GM21367 (cell line): ENCODE measurements around the gene SPHK2.

Experiments
- ATAC-seq: cut with Tn5 transposase; IDR thresholded peaks from one replicate; pipeline ENCODE4 v1.9.1; 2021; ENCODE audit not compliant: unreplicated experiment

SPHK2 gene

DNA sequence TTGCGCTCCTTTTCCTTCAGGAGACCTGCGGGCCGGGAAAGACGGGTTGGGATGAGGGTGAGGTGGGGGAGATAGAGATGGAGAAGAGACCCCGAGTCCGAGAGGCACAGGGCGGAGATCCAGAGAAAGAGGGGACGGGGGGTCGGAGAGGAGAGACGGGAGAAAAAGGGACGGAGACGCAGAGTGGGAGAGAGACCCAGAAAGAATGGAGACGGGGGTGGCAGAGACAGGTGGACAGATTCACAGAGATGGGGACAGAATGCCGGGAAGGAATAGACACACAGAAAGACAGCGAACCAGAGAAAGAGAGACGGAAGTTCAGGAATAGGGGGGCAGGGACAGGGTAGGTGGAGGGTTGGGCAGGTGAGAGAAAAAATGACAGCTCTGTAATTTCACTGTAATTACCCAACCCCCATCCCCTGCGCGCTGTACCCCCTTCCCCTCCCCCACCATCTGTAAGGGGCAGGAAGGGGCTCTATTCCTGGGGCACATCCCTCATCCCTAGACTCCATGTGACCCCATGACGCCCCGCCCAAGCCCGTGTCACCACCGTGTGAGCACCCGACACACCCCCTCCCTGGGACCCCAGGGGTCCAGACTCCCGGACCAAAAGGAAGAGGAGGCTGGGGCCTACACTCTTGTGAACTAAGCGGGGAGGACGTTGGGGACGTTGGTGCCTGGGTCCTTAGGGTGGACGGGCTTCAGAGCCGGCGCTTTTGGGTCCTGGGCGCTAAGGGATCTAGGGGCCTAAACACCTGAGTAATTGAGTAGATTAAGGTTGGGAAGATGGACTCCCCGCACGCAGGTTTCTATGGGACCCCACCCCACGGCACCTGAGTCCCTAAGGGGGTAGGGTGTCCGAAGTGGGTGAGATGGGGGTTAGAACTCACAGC, 16.9 kb downstream of the SPHK2 start:
- ATAC-seq = no peak

DNA sequence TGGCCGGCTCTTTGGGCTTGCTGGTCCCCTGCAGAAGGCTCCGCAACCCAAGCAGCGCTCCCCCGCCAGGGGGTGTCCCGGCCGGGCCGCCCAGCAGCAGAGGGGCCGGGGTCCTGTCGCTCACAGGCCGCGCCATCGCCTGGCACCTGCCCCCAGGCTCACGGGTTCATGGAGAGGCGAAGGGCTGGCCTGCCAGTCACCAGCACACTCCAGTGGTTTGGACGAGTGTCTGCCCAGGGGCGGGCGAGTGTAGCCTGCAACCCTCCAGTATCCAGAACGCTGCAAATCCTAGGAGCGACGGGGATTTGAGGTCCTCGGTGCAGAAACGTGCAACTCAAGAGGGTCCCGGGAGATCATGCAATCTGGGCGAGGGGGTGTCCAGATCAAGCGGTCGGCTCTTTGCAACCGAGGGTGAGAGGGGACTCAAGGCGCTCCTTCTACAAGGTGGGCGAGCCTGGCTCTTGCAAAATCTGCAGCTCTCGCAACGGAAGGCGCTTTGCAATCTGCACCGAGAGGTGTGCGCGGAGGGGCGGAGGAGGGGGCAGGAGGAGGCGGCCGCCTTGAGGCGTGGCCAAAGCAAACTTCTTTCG, 17.6 kb downstream of the SPHK2 start, which contains the start of gene DBP:
Gene DBP (minus strand): TSS at position 521 of the 590 bp plus-strand sequence. CDS start 385 bp downstream, at position 136.
- ATAC-seq = no peak

DNA sequence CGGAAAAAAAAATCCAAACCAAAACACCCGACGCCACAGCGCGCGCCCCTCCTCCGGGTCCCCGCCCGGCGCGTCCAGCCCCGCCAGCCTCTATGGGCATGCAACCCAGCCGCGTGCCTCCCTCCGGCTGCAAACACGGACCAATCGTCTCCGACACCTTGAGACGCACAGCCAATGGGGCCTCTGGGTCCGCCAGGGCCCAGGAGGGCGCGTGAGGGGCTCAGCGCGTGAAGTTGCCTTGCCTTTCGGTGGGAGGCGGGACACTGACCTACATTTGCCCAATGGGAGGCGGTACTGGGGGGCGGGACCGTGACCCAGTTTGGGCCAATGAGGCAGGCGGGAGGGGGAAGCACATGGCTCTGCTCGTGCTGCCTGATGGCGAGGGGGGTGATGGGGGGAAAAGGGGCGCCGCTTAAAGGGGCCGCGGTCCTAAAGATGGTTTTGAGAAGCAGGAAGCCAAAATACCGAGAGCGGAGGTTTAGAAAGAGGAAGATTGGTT, 18.2 kb downstream of the SPHK2 start:
- peak; percentile 52 for ATAC-seq

DNA sequence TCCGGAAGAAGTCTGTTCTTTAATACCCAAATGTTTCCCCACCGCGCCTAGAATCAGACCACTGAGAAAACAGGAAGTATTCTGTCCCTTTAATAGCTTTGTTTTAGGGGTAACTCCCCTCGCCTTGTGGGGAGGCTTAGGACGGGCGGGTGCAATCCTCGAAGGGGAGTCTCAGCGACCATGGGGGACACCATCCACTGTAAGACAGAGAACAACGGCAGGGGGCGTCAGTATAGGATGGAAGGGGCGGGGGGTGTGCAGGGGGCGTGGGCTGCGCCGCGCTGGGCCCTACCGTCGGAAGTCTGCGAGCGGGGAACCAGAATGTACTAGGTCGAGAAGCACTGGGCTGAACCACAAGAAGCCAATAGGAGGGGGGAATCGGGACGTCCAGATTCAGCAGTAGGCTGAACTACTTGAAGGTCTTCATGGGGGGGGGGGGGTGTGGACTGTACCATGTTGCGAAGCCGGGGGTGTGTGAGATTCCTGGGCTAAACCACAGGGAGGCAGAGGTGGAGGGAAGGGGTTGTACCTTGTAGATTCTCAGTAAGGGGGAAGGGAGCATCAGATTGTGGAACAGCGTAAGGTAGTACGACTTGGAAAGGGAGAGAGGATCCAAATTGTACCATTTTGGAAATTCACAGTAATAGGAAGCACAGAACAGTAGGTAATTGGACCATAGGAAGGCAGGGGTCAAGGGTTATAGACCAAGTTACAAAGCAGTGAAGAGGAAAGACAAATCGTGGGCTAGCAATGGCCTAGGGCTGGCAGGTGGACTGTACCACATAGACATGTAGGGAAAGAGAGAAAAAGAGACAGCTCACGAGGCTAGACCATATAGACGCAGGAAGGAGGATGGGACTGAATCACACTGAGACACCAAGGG, 18.9 kb downstream of the SPHK2 start:
- peak; percentile 6 for ATAC-seq

DNA sequence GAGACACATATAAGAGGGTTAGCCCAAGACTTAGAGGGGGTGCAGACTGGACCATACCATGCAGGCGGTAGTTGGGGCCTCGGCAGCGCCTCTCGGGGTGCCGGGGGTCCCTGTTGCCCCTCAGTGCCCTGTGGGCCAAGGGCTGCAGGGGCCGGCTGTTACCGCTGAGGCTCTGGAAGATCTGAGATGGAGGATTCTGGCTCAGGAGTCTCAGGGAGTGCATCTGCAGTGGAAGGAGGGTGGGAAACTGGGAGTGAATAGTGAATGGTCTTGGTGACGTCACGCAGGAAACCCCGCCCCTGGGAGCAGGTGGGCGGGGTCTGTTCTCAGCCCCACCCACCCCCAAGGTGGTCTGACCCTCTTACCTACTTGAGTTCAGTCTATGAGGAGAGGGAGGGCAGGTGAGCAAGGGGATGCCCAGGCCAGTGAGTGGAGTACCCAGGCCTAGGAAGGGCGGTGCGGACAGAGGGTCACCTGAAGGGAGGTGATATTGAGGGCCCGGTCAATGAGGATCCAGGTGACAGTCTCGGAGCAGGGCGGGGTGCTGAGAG, 19.6 kb downstream of the SPHK2 start:
- no peak for ATAC-seq

DNA sequence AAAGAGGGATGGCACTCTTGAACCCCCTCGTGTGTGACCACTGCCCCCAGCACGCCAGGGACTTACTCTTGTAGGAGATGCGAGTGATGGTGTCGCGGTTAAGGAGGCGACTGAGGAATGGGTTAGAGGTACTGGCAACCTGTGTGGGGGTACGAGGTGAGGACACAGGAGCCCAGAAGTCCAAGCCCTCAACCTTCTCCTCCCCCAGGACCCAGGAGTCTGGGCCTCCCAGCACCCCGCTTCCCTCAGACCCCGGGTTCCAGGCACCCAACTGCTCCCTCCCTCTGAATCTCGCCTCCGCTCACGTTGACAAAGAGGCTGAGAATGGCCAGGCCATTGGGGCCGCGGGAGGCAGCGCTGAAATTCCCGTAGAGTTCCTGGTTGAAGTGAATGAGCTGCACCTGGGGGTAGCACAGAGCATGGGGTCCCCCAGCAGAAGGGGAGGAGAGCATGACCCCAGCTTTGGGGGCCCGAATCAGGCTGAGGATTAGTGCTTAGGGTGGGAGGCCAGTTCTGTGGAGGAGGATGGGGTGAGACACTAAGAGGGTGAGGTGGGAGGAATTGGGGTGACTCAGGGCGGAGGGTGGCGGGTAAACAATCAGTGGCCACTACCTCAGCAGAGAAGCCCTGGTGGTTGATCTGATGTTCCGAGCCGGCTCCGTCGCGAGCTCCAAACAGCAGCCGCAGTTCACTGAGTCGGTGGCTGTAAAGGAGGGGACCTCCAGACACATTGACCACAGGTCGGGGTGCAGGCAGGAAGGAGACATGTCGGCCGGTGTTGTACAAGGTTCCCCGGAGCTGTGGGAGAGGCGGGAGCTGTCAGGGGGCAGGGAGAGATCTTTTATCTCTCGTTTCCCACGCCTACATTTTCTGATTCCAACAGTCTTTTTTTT, 20.4 kb downstream of the SPHK2 start:
- no peak for ATAC-seq

DNA sequence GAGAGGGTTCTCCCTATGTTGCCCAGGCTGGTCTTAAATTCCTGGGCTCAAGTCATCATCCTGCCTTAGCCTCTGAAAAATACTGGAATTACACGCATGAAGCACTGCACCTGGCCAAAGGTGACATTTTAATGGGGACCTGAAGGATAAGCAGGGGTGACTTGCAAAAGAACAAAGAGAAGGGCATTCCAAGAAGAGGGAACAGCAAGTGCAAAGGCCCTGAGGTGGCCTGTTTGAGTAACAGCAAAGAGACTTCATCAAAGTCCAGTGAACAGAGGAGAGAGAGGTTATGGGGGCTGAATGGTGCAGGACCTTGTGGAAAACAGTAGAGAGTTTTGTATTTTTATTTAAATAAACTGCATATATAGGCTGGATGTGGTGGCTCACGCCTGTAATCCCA, 22.5 kb downstream of the SPHK2 start:
- ATAC-seq = no peak

DNA sequence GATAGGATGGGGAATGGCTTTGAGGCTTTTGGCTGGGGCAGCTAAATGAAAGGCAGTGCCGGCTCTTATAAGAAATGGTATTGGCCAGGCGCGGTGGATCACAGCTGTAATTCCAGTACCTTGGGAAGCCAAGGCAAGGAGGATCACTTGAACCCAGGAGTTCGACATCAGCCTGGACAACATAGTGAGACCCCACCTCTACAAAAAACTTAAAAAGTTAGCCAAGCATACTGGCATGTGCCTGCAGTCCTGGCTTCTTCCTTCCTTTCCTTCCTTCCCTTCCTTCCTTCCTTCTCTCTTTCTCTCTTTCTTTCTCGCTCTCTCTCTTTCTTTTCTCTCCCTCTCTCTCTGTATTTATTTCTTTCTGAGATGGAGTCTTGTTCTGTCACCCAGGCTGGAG, 23.6 kb downstream of the SPHK2 start:
- ATAC-seq = no peak

DNA sequence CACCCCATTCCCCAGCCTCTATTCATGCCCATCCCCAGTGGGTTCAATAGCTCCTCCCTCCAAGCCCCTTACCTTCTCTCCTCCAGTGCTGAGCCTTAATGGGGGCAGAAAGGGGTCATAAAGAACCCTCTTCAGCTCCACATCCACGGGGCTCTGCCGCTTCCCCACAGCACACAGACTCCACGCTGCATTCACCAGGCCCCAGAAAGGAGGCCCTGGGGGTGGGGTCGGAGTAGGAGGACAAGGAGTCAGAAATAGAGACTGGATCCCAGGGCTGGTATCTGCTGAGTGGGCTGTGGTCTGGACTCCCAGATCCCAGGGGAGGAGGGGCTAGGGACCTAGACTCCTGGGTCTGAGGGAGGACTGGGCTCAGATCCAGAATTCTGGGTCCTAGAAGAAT, 25.0 kb downstream of the SPHK2 start:
- no peak for ATAC-seq

DNA sequence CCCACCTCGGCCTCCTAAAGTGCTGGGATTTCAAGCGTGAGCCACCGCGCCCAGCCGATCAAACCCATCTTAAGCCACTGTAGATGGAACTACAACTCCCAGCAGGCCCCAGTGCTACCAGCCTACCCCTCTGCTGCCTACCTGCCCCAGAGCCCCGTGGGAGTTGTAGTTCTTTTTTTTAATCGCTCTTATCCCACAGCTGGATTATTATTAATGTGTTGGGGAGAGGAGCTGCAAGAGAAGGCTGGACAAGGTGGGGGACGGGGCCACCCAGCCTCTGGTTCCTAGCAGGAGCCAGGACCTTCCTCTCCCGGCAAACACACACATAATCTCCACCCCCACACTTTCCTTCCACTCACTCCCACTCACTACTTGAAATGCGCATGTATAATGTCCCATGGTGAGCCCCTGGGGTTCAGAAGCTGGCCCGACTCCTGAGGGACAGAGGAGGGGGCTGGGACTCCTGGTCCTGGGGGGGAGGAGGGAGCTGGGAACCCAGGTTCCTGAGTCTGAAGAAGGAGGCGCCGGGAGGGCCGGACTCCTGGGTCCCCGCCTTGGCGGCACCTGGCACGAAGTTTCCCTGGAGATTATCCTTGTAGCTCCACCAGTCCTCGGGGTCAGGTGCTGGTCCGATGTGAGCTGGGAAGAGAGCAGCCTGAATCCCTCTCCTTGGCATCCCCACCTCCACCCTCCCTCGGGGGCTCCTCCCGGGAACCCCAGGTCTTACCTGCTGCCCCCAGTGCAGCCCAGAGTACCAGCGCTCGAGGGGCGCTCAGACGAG, 25.7 kb downstream of the SPHK2 start:
- no peak for ATAC-seq

DNA sequence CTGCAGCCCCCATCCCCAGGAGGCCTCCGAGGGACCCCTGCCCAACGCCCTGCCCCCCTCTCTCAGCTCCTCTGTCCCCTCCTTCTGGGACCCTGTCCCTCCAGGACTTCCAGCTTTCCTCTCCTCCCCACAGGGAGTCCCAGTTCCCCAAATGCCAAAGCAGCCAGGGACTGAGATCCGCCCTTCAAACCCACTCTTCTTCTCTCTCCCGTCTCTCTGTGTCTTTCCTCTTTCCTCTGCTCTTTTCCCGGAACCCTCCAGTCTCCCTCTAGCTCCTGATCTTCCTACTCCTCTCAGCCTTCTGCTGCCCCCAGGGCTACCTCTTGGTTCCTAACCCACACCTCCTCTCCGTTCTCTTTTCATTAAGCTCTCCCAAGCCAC, 26.3 kb downstream of the SPHK2 start:
- no peak for ATAC-seq

DNA sequence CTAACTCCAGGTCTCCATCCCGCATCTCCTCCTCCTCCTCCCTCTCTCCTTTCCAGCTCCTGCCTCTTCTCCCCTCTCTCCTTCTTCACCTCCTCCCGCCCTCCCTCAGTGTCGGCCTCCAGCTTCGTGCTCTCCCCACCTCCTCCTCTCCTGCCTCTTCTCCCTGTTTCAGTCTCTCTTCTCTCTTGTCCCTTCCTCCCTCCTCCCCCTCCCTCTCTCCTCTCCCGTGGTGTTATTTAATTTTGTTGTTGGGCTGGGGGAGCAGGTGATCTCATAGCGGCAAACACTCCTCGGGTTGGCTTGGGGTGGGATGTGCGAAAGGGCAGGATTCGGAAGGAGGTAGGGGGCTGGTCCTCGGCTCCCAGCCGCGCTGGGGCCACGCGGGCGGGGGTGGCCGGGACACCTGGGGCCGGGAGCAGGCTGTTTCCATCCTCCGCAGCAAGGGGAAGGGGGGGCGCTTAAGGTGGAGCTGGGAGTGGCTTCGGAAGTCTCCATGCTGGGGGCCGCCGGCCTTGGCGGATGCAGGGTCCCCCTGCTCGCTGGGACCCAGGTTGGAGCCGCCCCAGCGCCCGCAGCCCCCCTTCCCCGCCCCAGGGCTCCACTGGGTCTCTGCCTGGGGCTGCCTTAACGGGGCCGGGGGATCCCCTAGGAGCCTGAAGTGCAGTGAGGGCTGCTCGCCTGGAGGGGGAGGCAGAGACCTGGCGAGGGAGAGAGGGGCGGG, 26.9 kb downstream of the SPHK2 start, which contains the start of gene CA11:
Gene CA11 (minus strand): TSS at position 187 of the 721 bp plus-strand sequence. CDS start 555 bp downstream, outside the sequence.
- ATAC-seq = peak; percentile 62

DNA sequence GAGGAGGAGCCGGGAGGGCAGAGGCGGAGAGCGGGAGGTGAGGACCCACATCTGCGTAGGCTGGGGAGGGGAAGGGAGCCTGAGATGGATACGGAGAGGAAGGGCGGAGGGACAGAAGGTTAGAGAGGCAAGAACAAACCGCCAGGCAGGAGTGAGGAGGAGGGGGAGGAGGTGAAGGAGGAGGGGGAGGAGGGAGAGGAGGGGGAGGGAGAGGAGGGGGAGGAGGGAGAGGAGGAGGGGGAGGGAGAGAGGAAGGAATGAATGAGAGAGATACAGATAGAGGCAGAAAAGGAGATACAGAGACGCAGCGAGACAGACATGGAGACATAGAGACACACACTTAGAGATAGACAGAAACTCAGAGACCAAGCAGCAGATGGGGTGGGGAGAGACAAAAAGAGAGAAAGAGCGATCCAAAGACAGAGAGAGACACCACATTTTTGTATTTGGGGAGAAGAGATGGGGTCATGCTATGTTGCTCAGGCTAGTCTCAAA, 27.5 kb downstream of the SPHK2 start:
- no peak for ATAC-seq

DNA sequence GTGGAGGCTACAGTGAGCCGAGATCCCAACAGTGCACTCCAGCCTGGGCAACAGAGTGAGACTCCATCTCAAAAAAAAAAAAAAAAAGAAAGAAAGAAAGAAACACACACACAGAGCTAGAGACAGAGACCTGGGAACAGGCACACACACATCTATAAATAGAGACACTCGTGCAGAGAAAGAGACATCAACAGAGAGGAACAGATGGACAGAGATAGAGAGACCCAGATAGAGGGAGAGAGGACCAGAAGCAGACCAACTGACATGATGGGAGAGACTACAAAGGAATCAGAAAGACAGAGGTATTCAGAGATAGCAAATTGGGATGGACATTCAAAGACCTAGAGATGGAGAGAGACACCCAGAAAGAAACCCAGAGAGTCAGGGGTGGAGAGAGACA, 28.8 kb downstream of the SPHK2 start:
- no peak for ATAC-seq

DNA sequence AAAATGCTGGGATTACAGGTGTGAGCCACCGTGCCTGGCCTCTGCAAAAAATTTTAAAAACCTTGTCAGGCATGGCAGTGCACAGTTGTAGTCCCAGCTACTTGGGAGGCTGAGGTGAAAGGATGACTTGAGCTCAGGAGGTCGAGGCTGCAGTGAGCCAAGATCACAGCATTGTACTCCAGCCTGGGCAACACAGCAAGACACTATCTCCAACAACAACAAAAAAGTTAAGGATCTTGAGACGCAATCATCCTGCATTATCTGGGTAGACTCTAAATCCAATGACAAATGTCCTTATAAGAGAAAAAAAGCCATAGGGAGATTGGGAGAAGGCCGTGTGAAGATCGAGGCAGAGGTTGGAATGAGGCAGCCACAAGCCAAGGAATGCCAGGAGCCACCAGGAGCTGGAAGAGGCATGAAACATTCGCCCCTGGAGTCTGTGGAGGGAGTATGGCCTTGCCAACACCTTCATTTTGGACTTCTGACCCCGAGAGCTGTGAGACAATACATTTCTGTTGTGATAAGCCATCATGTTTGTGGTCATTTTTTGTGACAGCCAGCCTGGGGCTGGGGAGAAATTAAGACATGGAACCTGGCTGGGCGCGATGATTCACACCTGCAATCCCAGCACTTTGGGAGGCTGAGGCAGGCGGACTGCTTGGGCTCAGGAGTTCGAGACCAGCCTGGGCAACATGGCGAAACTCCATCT, 31.8 kb downstream of the SPHK2 start:
- no peak for ATAC-seq

DNA sequence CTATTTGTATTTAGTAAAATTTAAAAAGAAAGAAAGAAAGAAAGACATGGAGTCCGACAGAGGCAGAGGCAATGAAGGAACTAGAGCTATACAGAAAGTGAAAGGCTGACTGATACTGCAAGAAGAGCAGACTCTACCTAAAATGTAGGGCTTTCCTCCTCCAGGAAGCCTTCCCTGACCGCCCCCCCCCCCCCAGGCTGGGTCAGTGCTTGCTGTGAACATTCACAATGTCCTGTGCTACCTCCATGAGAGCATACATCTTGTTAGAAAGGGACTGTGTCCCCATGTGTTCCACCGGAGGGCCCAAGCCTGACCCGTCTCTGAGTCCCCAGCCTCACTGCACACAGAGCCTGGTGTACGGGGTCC, 32.4 kb downstream of the SPHK2 start:
- no peak for ATAC-seq

DNA sequence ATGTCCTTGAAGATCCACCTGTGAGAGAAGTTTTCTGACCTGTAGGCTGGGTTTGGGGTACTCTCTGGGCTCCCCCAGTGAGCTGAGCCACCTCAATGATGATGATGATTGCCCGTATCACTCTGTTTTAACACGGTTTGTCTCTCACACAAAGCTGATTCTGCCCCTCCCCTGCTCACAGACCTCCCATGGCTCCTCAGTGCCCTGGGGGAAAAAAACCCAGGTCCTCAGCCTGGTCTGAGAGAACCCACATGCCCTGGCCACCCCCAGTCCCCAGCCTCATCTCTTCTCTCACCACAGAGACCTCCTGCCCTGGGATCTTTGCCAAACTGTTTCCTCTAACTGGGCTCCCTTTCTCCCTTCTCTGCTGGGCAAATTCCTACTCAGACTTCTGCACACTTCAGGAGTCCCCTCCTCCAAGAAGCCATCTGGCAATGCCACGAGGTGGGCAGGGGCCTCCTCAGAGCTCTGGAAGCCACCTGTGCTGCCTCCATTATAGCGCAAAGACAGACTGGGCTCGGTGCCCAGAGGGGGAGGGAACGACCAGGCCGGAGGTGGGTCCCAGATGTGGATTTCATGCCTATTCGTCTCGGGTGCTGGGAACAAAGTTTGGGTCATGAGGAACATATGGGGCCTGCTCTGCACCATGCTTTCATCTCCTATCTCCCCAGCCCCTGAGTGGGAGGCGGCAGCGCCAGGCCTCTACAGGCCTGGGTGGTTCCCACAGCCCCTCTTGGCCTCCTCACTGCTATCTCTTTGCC, 35.2 kb downstream of the SPHK2 start:
- no peak for ATAC-seq
